ENCODE measurements around the gene SACM1L.
"Not testable (repeated sequence)": the region's sequence is repeated elsewhere in the genome, so short reads cannot be mapped to it uniquely, and the experiment has no call there.

The SACM1L gene

GRCh38 chr3:45684327-45684892 is 4.8 kb upstream of the SACM1L start:
- no peak for DNase-seq
- Histone ChIP-seq H3K27me3 (ENCODE audit: insufficient read depth, low read depth, severe bottlenecking) (no peaks in the 10 kb centered on the region), H3K9me3 (ENCODE audit: severe bottlenecking) (peaks cover 9% of the 10 kb centered on the region), H3K27ac (no peak overlapping the region), H3K4me3 (ENCODE audit: low read depth, low read length) (no peak overlapping the region), H3K36me3 (peaks cover 2% of the 10 kb centered on the region; the same call in 1 of the 2 replicates)
- TF ChIP-seq CTCF (IDR thresholded peaks at IDR 0.05; ENCODE audit: low read depth, low read length) = no peak

GRCh38 chr3:45685722-45686121 is 3.5 kb upstream of the SACM1L start:
- DNase-seq; H3K27me3 ChIP-seq (ENCODE audit: insufficient read depth, low read depth, severe bottlenecking); H3K4me3 ChIP-seq (ENCODE audit: low read depth, low read length); H3K9me3 ChIP-seq (ENCODE audit: severe bottlenecking); H3K36me3 ChIP-seq; H3K27ac ChIP-seq: not testable (repeated sequence)

GRCh38 chr3:45686850-45687249 is 2.3 kb upstream of the SACM1L start:
- H3K9me3 ChIP-seq (ENCODE audit: severe bottlenecking) = peaks cover 9% of the 10 kb centered on the region
- H3K36me3 ChIP-seq = peaks cover 3% of the 10 kb centered on the region
- no peak overlapping the region for H3K27ac ChIP-seq
- no peak for DNase-seq
- H3K4me3 ChIP-seq (ENCODE audit: low read depth, low read length) = no peak overlapping the region
- no peak for TF ChIP-seq CTCF (IDR thresholded peaks at IDR 0.05; ENCODE audit: low read depth, low read length)
- no peaks in the 10 kb centered on the region for H3K27me3 ChIP-seq (ENCODE audit: insufficient read depth, low read depth, severe bottlenecking)

- Histone ChIP-seq H3K9me3 (ENCODE audit: severe bottlenecking) (peaks cover 5% of the 10 kb centered on the region), H3K36me3 (peaks cover 12% of the 10 kb centered on the region), H3K4me3 (ENCODE audit: low read depth, low read length) (peak overlapping the region; percentile 72), H3K27me3 (ENCODE audit: insufficient read depth, low read depth, severe bottlenecking) (no peaks in the 10 kb centered on the region), H3K27ac (peak overlapping the region; percentile 84)
- DNase-seq = no peak
- TF ChIP-seq CTCF (IDR thresholded peaks at IDR 0.05; ENCODE audit: low read depth, low read length) = no peak
Measured at GRCh38 chr3:45687828-45688193, 1.4 kb upstream of the SACM1L start.

GRCh38 chr3:45688194-45688881 is 858 bp upstream of the SACM1L start:
- Histone ChIP-seq H3K36me3 (peaks cover 15% of the 10 kb centered on the region), H3K27ac (peak overlapping the region; percentile 84), H3K9me3 (ENCODE audit: severe bottlenecking) (no peaks in the 10 kb centered on the region), H3K27me3 (ENCODE audit: insufficient read depth, low read depth, severe bottlenecking) (no peaks in the 10 kb centered on the region), H3K4me3 (ENCODE audit: low read depth, low read length) (peak overlapping the region; percentile 72)
- peak; percentile 70 for DNase-seq
- TF ChIP-seq CTCF (IDR thresholded peaks at IDR 0.05; ENCODE audit: low read depth, low read length) = no peak

- H3K4me3 ChIP-seq (ENCODE audit: low read depth, low read length) = peak overlapping the region; percentile 72
- H3K9me3 ChIP-seq (ENCODE audit: severe bottlenecking) = no peaks in the 10 kb centered on the region
- no peak for TF ChIP-seq CTCF (IDR thresholded peaks at IDR 0.05; ENCODE audit: low read depth, low read length)
- H3K36me3 ChIP-seq = peaks cover 18% of the 10 kb centered on the region
- peak overlapping the region; percentile 84 for H3K27ac ChIP-seq
- no peak for DNase-seq
- H3K27me3 ChIP-seq (ENCODE audit: insufficient read depth, low read depth, severe bottlenecking) = no peaks in the 10 kb centered on the region
Measured at GRCh38 chr3:45689787-45690145, 570 bp downstream of the SACM1L start.

Measured in WERI-Rb-1 (cell line).